CD14-positive monocyte (primary cell): ENCODE measurements around the gene NT5C1B. TPM values are rescaled to one million over a fixed set of nuclear protein-coding genes. Genes with fewer than 3 reads are reported as not detected.

Experiments
- DNase-seq, 3 donors: peaks; one replicate each; pipeline ENCODE4 v3.0.0-alpha.2; 2011 to 2022
- H2AFZ ChIP-seq: 2 replicates; pipeline ENCODE4 v1.6.0; 2012; ENCODE audit warnings: mild to moderate bottlenecking, low read depth, low read length, inconsistent platforms; ENCODE audit not compliant: insufficient read depth, poor library complexity, severe bottlenecking
- H3K27ac ChIP-seq, 2 donors: 1 replicate in 1 of 2; 2 replicates in 1 of 2; pipeline ENCODE4 v1.5.1; 2012 to 2013; ENCODE audit warnings: low read length in 2 of 2, control low read depth in 1 of 2, inconsistent platforms in 1 of 2, low read depth in 1 of 2, mild to moderate bottlenecking in 1 of 2
- H3K27me3 ChIP-seq, 2 donors: one replicate each; pipeline versions ENCODE4 v1.6.0 to v1.6.1; 2011 to 2013; ENCODE audit warnings: low read length in 2 of 2; ENCODE audit not compliant: control insufficient read depth in 2 of 2, insufficient read depth in 2 of 2
- H3K36me3 ChIP-seq, 2 donors: replicated peaks in 1 of 2; 1 replicate in 1 of 2; 2 replicates in 1 of 2; pipeline versions ENCODE4 v1.5.1 to v1.6.1; 2012 to 2013; ENCODE audit warnings: low read length in 2 of 2, control low read depth in 1 of 2, inconsistent platforms in 1 of 2, mild to moderate bottlenecking in 1 of 2; ENCODE audit not compliant: insufficient read depth in 2 of 2, control insufficient read depth in 1 of 2
- H3K4me1 ChIP-seq, 2 donors: 1 replicate in 1 of 2; 2 replicates in 1 of 2; pipeline versions ENCODE4 v1.5.1 to v1.6.1; 2012 to 2013; ENCODE audit warnings: low read length in 2 of 2, control low read depth in 1 of 2, inconsistent platforms in 1 of 2, mild to moderate bottlenecking in 1 of 2, moderate library complexity in 1 of 2; ENCODE audit not compliant: insufficient read depth in 2 of 2, control insufficient read depth in 1 of 2
- H3K4me2 ChIP-seq: replicated peaks from 2 replicates; pipeline ENCODE3; 2012; ENCODE audit warnings: low read length, moderate library complexity, mild to moderate bottlenecking; ENCODE audit not compliant: poor library complexity, severe bottlenecking; ENCODE audit errors: extremely low read depth
- H3K4me3 ChIP-seq, 3 experiments: fragments of 200-600 bp in 1 of 3; sonication (generic) in 1 of 3; replicated peaks in 1 of 3; 1 replicate in 2 of 3; 2 replicates in 1 of 3; pipeline ENCODE4 v1.5.1; 2011 to 2013; ENCODE audit warnings: low read length in 3 of 3, mild to moderate bottlenecking in 3 of 3, control low read depth in 2 of 3, low read depth in 2 of 3, inconsistent platforms in 1 of 3, moderate library complexity in 1 of 3
- H3K79me2 ChIP-seq: 2 replicates; pipeline ENCODE4 v1.6.0; 2012; ENCODE audit warnings: mild to moderate bottlenecking, control low read depth, inconsistent platforms, low read length, moderate library complexity; ENCODE audit not compliant: insufficient read depth
- H3K9ac ChIP-seq: 2 replicates; pipeline ENCODE4 v1.6.0; 2017; ENCODE audit warnings: low read length, mild to moderate bottlenecking; ENCODE audit not compliant: insufficient read depth, poor library complexity, severe bottlenecking
- H3K9me3 ChIP-seq, 2 donors: replicated peaks in 1 of 2; 1 replicate in 1 of 2; 2 replicates in 1 of 2; pipeline versions ENCODE4 v1.5.1 to v1.6.1; 2012 to 2013; ENCODE audit warnings: low read length in 2 of 2, control low read depth in 1 of 2; ENCODE audit not compliant: control insufficient read depth in 1 of 2, insufficient read depth in 1 of 2
- H4K20me1 ChIP-seq: 2 replicates; pipeline ENCODE4 v1.6.0; 2012; ENCODE audit warnings: mild to moderate bottlenecking, low read length, control low read depth, moderate library complexity; ENCODE audit not compliant: insufficient read depth
- H3K27ac Mint-ChIP-seq, 7 donors: one replicate each; pipeline ENCODE4 v1.8.0; 2020; ENCODE audit warnings: mild to moderate bottlenecking in 7 of 7, mixed read lengths in 7 of 7, moderate library complexity in 6 of 7, inconsistent platforms in 2 of 7
- H3K27me3 Mint-ChIP-seq, 3 donors: one replicate each; pipeline ENCODE4 v1.8.0; 2021 to 2022; ENCODE audit warnings: low read depth in 3 of 3, mild to moderate bottlenecking in 3 of 3, mixed read lengths in 3 of 3, moderate library complexity in 3 of 3, inconsistent platforms in 1 of 3
- H3K36me3 Mint-ChIP-seq, 2 donors: one replicate each; pipeline ENCODE4 v1.8.0; 2020; ENCODE audit warnings: mixed read lengths in 2 of 2, inconsistent platforms in 1 of 2, mild to moderate bottlenecking in 1 of 2
- H3K4me1 Mint-ChIP-seq: one replicate; pipeline ENCODE4 v1.8.0; 2020; ENCODE audit warnings: mild to moderate bottlenecking, mixed read lengths
- H3K4me3 Mint-ChIP-seq, 2 donors: one replicate each; pipeline ENCODE4 v1.8.0; 2020; ENCODE audit warnings: mild to moderate bottlenecking in 2 of 2, mixed read lengths in 2 of 2, moderate library complexity in 1 of 2
- H3K9me3 Mint-ChIP-seq, 7 donors: one replicate each; pipeline ENCODE4 v1.8.0; 2020 to 2022; ENCODE audit warnings: mixed read lengths in 7 of 7, mild to moderate bottlenecking in 6 of 7, moderate library complexity in 6 of 7, inconsistent platforms in 2 of 7
- WGBS: methylation state at CpG from one replicate; pipeline ENCODE4 v1.1.5; 2013; ENCODE audit warnings: missing lambda C conversion rate; ENCODE audit not compliant: insufficient coverage; 5-methylcytosine and 5-hydroxymethylcytosine counted together
- intact Hi-C, 2 donors: fragments of 100-400 bp; cut with micrococcal nuclease; formaldehyde crosslinking; loops; one replicate each; pipeline versions ENCODE4 v1.15.0 to v1.15.1; 2023
- polyA plus RNA-seq, 3 donors: library from polyadenylated mRNA; depleted of rRNA in 1 of 3; unstranded in 2 of 3; stranded (reverse) in 1 of 3; fragments of 300-500 nt in 2 of 3; fragments of >200 nt in 1 of 3; fragmentation: Illumina TruSeq in 2 of 3; gene quantifications; 1 replicate in 2 of 3; 2 replicates in 1 of 3; pipeline ENCODE4 v1.2.3, GENCODE V29; 2012 to 2021
- TF ChIP-seq, protein P1 (sequence below): fragments of 200-600 bp; IDR thresholded peaks from one replicate; pipeline ENCODE4 v1.8.0; 2022; ENCODE audit warnings: antibody characterized with exemption, mild to moderate bottlenecking

The NT5C1B gene
- polyA plus RNA-seq, 3 donors, result not detected

- H3K9me3 ChIP-seq, result no peaks in the 10 kb centered on the region
- no peak overlapping the region for H3K9ac ChIP-seq
- H3K79me2 ChIP-seq, result no peaks in the 10 kb centered on the region
- Mint-ChIP-seq H3K4me1 (no peaks in the 10 kb centered on the region), H3K36me3 (no peaks in the 10 kb centered on the region), H3K27ac (no peak overlapping the region), H3K9me3 (peaks cover 2 to 13% (median 5%) of the 10 kb centered on the region in 7 donors), H3K27me3 (no peaks in the 10 kb centered on the region), H3K4me3 (no peak overlapping the region)
- no peak overlapping the region for H3K27ac ChIP-seq
- no peak overlapping the region for H2AFZ ChIP-seq
- no peaks in the 10 kb centered on the region for H3K4me1 ChIP-seq
- H4K20me1 ChIP-seq, result no peaks in the 10 kb centered on the region
- intact Hi-C loops, result no loop called here
- no peaks in the 10 kb centered on the region for H3K27me3 ChIP-seq
- DNase-seq, result no peak
- no peak overlapping the region for H3K4me3 ChIP-seq
- TF ChIP-seq, protein P1, sequence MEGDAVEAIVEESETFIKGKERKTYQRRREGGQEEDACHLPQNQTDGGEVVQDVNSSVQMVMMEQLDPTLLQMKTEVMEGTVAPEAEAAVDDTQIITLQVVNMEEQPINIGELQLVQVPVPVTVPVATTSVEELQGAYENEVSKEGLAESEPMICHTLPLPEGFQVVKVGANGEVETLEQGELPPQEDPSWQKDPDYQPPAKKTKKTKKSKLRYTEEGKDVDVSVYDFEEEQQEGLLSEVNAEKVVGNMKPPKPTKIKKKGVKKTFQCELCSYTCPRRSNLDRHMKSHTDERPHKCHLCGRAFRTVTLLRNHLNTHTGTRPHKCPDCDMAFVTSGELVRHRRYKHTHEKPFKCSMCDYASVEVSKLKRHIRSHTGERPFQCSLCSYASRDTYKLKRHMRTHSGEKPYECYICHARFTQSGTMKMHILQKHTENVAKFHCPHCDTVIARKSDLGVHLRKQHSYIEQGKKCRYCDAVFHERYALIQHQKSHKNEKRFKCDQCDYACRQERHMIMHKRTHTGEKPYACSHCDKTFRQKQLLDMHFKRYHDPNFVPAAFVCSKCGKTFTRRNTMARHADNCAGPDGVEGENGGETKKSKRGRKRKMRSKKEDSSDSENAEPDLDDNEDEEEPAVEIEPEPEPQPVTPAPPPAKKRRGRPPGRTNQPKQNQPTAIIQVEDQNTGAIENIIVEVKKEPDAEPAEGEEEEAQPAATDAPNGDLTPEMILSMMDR, result no peak
- H3K4me2 ChIP-seq, result no peak overlapping the region
- no peaks in the 10 kb centered on the region for H3K36me3 ChIP-seq
These were observed 11.3 kb downstream of the NT5C1B start for GRCh38 chr2:18578033-18578432.

DNA sequence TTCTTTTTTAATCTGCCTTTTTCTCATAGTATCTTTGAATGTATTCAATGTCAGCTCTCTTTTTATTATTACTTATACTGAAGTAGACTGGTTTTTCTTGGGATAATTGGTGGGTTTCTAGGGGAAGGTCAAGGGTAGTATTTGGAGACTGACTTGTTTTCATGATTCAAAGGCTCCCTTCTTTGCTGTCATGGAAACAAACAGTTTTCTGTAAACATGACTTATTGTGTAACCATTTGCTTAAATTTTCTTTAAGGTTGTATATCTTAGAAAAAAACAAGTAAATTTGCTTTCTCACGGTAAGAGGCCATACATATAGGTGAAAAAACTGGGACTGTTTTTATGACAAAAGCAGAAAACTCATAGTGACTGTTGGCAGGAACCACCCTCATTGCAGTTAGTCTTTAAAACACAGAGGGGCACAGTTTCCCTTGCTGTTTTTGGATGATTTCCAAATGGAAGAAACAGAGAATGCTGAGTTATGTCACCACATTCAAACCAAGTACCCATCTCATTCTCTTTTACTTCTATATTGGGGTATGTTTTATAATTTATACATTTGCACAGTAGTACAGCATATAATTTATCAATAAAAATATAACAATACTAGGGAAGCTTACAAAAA lies 23.1 kb downstream of the NT5C1B start:
- Mint-ChIP-seq H3K4me1 (no peaks in the 10 kb centered on the region), H3K4me3 (no peak overlapping the region), H3K27me3 (peaks cover 0 to 3% (median 3%) of the 10 kb centered on the region in 3 donors), H3K27ac (no peak overlapping the region), H3K36me3 (no peaks in the 10 kb centered on the region), H3K9me3 (peaks cover 3 to 12% (median 5%) of the 10 kb centered on the region in 7 donors)
- no CpG with 5 or more reads among the region's 1 CpG for WGBS
- DNase-seq, result no peak
- Histone ChIP-seq H3K27ac (no peak overlapping the region), H3K79me2 (no peaks in the 10 kb centered on the region), H4K20me1 (no peaks in the 10 kb centered on the region), H3K4me3 (no peak overlapping the region), H3K27me3 (no peaks in the 10 kb centered on the region), H3K36me3 (no peaks in the 10 kb centered on the region), H3K9ac (no peak overlapping the region), H3K4me2 (no peak overlapping the region), H3K9me3 (peaks cover 4 to 5% of the 10 kb centered on the region in 2 donors), H2AFZ (no peak overlapping the region), H3K4me1 (no peaks in the 10 kb centered on the region)
- intact Hi-C loops, result loop anchor here in 1 of 2 donors (10.0 kb wide), 1 partner anchor 799 kb away; no protein-coding TSS in a partner anchor
- TF ChIP-seq, protein P1, result no peak
